HG02885 (cell line): Measurements from ENCODE around the gene ANKRD2.
"Not testable (repeated sequence)": the region's sequence is repeated elsewhere in the genome, so short reads cannot be mapped to it uniquely, and the experiment has no call there.

Experiments used
- ATAC-seq: cut with Tn5 transposase; IDR thresholded peaks from one replicate; pipeline ENCODE4 v1.9.1; 2021; ENCODE audit warnings: mild to moderate bottlenecking; ENCODE audit not compliant: unreplicated experiment, poor library complexity

The ANKRD2 gene

GRCh38 chr10:97570146-97570788, 2.3 kb upstream of the ANKRD2 start:
- ATAC-seq = no peak

DNA sequence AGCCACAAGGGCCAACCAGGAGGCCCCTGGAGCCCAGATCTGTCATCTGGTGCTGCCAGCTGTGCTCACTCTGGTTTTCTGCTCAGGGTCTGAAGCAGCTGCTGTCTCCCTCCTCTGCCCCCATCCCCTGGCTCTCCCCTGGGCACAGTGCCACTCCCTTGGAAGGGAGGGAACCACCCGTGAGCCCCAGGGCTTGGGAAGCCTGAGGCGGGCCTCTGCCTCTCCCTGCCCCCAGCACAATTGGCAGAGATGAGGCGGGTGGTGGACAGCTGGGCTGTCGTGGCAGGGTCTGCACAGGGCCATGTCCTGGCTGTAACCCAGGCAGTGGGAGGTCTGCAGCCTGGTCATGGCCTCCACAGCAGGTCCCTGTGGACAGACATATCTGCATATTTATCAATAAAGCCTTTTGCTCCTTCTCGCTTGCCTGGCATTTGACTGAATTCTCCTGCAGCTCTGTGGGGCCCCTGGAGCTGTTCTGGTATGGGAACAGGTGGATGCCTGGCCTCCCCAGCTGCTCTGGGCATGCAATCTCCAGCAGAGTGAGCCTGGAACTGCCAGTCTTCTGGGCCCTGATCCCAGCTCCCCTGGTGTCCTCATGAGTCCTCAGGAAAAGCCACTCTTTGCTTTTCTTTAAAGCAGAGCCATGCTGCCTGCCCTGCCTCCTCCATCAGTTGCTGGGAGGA, 1.6 kb upstream of the ANKRD2 start:
- ATAC-seq = no peak

DNA sequence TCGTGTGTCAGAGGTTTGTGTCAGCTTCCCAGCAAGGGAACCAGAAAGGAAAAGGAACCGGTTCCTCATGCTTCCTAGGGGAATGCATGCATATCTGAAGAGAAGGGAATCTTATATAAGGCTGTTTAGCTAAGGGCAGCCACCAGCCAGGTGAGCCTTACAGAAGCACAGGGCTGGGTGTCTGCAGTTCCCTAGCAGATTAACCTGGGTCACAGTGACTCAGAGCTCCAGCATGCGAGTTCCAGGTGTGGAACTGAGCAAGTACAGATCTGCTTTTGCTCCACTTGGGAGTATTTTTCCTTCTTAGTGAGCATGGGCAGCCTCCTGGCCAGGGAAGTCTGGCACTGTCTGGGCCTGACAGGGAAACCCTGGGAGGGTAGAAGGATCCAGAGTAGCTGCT, 957 bp upstream of the ANKRD2 start:
- ATAC-seq = no peak

- no peak for ATAC-seq
Observed at GRCh38 chr10:97573021-97573420, 442 bp downstream of the ANKRD2 start.

- ATAC-seq = no peak
Observed at GRCh38 chr10:97573672-97574071, 1.1 kb downstream of the ANKRD2 start.

DNA sequence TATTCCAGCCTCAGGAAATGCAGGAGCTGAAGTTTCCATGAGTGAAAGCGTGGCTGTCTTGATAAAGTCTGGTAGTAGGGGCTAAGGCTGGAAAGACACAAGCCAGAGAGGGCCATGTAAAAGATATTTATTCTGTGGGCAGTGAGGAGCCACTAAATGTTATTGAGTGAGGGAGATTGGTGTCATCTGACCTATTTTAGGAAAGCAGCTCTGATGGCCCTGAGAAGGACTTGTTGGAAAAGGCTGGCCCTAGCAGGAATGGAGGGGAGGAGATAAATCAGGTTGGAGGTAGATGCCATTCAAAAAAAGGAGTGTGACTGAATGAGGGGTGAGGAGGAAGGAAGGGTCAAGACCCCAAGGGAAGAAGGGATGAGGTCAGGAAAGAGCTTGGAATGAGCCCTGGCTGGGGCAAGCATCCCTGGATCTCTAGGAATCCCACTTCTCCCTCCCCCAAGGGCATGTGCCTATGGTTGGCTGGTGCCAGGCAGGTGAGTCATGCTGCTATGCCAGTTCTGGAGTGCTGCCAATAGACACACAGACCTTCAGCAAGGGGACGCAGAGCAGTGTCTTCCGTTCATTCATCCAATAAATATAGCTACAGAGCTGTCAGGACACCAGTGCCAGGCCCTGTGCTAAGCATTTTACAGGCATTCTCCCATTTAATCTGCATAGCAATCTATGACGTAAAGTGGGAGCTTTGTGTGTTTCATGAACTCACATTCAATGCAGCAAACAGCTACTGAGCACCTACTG, 2.0 kb downstream of the ANKRD2 start:
- ATAC-seq = no peak

GRCh38 chr10:97575127-97575668, 2.6 kb downstream of the ANKRD2 start:
- no peak for ATAC-seq

- not testable (repeated sequence) for ATAC-seq
Observed at GRCh38 chr10:97576487-97576886, 3.9 kb downstream of the ANKRD2 start.

DNA sequence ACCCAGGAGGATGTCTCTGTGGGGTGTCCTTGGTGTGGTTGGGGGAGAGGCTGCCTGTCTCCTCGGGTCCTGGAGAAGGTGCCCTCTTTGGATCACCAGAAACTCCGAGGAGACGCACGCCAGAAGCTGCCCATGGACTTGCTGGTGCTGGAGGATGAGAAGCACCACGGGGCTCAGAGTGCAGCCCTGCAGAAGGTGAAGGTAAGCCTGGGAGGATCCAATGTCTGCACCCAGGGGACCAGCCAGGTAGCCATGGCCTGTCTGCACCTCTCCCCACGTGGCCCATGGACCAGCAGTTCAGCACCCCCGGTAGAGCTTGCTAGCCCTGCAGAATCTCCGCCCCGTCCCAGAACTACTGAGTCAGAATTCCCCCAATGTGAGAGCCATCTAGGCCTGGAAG, 5.1 kb downstream of the ANKRD2 start:
- no peak for ATAC-seq

DNA sequence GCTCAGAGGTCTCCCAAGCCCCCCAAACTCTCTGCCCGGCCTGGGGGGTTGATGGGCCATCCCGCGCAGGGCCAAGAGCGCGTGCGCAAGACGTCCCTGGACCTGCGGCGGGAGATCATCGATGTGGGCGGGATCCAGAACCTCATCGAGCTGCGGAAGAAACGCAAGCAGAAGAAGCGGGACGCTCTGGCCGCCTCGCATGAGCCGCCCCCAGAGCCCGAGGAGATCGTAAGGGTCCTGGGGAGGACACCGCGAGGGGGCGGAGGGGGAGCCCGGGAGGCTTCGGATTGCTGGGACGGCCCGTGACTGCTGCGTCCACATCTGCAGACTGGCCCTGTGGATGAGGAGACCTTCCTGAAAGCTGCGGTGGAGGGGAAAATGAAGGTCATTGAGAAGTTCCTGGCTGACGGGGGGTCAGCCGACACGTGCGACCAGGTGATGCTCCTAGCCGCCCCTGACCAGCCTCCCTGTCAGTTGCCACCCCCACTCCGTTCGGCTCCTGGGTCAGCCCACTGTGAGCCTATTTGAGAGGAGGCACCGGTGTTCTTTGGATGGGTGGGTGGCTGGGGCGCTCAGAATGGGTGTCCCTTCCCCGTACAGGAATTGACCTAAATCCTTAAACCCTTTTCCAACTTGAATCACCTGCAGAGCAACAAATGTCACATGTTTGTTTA, 5.7 kb downstream of the ANKRD2 start:
- ATAC-seq = no peak

- no peak for ATAC-seq
Observed at GRCh38 chr10:97580421-97581367, 8.1 kb downstream of the ANKRD2 start.

GRCh38 chr10:97582169-97582568, 9.6 kb downstream of the ANKRD2 start:
- no peak for ATAC-seq

DNA sequence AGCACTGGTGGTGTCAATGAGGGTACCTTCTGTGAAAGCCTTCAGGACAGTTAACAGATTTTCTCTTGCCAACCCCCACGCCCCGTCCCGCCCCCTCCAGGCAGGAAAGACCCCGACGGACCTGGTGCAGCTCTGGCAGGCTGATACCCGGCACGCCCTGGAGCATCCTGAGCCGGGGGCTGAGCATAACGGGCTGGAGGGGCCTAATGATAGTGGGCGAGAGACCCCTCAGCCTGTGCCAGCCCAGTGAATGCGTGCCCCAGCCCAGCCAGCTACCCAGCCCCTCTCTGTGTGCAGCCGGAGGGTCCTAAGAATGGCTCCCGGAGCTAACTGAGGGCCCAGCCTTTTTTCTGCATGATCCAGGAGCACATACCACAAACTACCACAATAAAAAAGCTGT, 10.9 kb downstream of the ANKRD2 start:
- no peak for ATAC-seq

DNA sequence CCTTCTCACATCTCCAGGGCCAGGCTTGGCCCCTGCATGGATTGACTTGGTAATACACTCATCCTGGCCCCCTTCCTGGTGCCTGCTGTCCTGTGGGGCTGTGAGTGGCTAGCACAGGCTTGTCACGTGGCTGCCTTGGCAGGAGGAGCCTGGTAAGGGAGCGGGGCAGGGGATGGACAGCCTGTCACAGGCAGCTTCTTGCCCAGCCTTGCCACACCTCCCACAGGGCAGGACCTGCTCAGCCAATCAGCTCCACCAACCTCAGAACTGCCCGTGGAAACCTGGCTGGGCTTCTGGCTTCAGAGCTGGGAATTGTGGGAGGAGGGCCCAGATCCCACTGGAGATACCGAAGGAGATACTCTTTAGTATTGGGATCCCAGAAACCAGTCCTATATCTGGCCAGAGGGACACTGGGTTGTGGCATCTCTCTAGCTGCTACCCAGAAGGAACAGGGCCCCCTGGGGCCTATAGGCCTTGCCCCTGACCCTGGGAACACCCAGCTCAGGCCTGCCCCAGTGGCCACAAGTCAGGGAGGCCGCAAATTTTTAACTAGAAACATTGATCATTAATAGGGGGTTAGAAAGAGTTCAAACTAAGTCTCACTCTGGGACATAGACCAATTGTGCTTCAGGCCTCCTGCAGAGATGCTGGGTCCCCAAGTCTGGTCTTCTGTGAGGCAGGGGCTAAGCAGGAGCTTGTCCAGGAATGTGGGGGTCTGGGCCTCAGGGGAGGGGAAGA, 11.7 kb downstream of the ANKRD2 start, which contains the start of gene HOGA1:
TSS of gene HOGA1 (plus strand) at position 330 of the 738 bp plus-strand sequence. CDS start at position 645, 315 bp downstream.
- no peak for ATAC-seq

GRCh38 chr10:97584798-97585438, 12.3 kb downstream of the ANKRD2 start:
- no peak for ATAC-seq

DNA sequence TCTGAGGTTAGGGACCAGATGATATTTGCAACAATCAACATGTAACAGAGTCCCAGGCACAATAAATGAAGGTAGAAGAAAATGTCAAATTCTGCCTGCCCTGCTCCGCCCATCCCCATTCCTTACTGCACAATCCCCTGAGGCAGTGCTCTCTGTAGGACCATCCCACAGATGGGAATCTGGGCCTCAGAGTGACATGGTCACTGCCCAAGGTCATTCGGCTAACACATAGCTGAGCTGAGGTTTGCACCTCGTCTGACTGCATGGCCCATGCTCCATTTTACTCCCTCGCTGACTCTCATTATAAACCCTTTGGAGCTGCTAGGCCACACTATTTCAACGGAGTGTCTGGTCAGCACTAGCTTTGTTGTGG, 12.8 kb downstream of the ANKRD2 start:
- no peak for ATAC-seq

DNA sequence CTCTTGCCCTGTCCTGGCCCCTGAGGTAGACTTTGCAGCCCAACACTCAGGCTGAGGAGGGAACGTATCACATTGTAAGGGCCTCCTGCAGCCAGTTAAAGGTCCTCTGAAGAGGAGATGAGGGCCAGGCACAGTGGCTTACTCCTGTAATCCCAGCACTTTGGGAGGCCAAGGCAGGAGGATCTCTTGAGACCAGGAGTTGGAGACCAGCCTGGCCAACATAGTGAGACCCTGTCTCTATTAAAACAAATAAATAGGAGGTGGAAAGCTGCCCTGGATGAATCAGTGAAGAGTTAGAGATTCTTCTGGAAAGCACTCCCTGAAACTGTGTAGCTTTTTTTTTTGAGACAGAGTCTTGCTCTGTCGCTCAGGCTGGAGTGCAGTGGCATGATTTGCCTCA, 14.6 kb downstream of the ANKRD2 start:
- no peak for ATAC-seq

DNA sequence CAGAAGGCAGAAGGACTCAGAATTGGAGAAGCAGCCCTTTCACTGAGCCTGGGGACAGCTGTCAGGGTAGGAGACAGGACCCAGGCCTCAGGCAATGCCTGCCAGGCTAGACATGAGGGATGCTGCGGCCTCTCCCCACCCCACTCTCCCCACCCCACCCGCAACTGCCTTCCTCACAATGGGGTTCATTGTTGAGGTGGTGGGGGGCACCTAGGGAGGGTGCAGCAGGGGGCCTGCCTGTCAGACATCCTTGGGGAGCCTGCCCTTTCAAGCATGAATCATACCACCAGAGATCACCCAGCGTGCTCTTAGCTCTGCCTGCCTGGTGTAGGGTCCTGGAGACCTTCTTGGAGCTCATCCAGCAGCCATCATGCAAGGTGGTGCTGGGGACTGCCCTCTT, 16.9 kb downstream of the ANKRD2 start, which contains the start of gene C10orf62:
TSS of gene C10orf62 (plus strand) at position 243 of the 400 bp plus-strand sequence. CDS start 177 bp downstream, outside the sequence.
- no peak for ATAC-seq
